LNCAP (cell line): ENCODE measurements around the gene DYRK2.

Experiments
- TF ChIP-seq, protein P1 (sequence below): fragments of 450-650 bp; IDR thresholded peaks from 2 replicates; pipeline ENCODE4 v1.5.1; 2017; ENCODE audit warnings: mild to moderate bottlenecking

The DYRK2 gene

DNA sequence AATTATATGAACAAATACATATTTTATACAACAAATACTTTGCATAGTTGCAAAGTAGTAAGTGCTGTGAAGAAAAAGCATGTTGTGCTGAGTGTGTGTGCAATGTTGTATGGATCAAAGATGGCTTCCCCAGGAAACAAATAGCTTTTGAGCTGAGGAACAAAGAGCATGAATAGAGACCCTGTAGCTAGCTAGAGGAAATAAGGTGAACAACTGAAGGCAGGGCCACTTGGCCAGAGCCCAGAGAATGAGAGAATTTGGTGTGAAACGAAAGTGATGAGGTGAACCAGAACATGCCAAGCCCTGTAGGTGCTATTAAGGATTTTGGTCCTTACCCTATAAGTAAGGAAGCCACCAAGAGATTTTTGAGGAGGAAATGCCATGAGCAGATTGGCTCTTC, 17.1 kb downstream of the DYRK2 start:
- TF ChIP-seq, protein P1, sequence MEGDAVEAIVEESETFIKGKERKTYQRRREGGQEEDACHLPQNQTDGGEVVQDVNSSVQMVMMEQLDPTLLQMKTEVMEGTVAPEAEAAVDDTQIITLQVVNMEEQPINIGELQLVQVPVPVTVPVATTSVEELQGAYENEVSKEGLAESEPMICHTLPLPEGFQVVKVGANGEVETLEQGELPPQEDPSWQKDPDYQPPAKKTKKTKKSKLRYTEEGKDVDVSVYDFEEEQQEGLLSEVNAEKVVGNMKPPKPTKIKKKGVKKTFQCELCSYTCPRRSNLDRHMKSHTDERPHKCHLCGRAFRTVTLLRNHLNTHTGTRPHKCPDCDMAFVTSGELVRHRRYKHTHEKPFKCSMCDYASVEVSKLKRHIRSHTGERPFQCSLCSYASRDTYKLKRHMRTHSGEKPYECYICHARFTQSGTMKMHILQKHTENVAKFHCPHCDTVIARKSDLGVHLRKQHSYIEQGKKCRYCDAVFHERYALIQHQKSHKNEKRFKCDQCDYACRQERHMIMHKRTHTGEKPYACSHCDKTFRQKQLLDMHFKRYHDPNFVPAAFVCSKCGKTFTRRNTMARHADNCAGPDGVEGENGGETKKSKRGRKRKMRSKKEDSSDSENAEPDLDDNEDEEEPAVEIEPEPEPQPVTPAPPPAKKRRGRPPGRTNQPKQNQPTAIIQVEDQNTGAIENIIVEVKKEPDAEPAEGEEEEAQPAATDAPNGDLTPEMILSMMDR, result no peak

DNA sequence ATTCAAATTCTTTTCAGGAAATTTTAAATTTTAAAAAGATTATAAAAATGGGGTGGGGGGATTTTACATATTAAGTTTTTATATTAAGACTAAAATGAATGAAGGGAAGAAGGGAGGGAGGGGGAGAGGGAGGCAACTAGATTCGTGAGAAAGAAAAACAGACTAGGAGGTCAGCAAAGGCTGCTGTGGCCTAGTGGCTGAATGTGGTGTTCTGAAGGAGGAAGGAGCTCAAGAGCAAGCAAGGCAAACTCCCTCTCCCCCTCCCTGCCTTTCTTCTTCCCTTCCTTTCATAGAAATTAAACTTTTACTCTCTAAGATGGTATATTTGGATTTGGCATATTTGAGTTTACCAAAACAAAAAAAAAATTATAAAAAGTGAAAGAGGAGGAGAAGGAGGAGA, 18.1 kb downstream of the DYRK2 start:
- TF ChIP-seq, protein P1, result no peak

DNA sequence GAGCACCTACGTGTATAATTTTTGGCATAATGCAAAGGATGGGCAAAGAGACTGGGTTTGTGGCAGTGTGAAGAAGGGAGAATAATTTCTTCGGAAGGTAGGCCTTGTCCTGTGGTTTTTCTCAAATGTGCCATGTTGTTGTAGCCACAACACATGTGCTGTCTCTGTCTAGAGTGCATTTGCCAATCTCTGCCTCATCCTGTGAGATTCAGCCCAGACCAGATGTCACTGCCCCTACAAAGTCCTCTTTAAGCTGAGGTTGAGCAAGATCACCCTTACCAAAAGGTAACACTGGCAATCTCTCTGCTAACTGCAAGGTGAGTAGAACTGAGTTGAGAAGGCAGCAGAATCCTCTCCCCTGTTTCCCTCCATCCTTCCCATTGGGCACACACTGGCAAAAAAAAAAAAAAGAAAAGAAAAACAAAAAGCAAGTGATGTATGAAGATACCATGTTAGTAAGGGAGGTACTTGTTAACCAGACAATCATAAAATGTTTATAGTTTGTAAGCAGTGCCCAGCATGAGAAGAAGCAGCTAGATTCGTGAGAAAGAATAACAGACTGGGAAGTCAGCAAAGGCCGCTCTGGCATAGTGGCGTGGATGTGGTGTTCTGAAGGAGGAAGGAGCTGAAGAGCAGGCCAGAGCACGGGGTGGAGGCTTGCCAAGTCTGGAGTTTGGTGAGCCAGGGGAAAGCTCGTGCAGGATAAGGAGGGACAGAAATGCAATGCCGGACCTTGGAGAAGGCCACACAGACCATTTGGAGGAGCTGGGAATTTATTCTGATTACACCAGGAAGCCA, 18.9 kb downstream of the DYRK2 start:
- TF ChIP-seq, protein P1, result no peak

DNA sequence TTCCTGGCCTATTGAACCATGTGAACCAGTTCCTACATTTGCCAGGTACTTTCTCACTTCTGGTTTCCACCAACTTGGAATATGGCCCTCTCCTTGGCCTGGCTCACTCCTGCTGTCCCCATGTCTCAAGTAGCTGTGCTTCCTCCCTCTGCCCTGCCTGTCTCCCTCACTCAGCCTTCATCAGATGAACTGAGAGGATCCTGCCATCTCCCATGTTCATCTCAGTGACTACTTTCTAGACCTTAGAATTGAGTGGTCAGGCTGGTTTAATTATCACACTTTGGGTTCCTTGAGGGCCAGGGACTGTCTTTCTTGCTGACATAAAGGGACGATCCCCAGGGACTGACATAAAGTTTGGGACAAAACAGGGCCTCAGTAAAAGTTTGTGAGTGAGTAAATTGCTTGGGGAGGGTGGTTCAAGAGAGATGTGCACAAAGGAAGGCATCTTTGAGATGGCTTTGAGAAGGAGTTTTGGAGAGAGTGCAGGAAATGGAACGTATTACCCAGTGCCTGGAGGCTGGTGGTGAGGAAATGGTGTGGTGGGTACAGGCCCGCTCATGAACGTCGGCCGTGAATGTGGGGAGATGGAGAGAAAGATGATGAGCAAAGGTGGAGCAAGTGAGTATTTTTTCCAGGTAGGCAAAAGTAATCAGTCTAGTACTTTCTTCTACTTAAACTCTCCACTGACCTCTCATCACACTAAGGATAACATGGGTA, 20.8 kb downstream of the DYRK2 start:
- TF ChIP-seq, protein P1, result no peak

DNA sequence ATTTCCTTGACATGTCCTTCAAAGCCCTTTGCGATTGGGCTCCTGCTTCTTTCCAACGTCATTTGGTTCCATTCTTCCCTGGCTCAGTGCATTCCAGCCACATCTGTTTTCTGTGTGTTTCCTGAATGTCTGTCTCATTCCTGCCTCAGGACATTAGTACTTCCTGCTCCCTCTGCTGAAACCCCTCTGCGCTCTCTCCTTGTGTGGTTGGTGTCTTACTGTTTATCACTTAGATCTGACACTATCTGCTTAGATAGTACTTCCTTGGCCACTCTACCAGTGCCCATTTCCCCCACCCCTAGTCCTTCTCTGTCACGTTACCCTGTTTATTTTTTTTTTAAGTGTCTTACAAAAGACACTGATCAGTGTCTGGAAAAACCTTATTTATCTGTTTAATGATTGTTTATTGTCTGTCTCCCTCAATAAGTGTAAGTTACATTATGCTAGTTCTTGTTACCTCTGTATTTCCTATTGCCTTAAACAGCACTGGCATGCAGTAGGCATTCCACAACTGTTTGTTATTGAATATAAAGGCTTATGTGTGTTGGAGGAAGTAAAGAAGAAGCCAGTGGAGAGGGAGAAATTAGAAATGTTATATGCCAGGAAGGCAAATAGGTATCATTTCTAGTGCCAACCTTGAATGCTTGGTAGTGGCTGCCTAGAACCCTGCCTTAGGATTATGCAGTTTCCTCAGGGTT, 21.5 kb downstream of the DYRK2 start:
- TF ChIP-seq, protein P1, result no peak

DNA sequence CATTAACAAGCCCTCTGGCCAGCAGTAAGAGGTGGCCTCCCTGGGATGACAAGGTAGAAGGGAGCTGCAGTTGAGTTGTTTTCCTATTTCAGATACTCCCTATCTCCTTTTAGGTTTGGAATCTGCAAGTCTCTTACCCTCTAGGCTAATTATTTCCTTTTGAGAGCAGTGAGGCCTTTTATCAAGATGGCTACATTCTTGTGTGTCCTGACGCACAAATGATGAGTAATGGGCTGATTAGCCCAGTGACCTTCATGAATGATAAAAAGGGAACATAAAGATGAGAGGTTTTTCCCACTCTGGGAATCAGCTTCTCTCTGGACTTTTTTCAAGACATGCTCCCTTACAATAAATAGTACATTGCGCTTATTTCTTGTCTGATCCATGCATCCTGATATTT, 22.9 kb downstream of the DYRK2 start:
- TF ChIP-seq, protein P1, result no peak

DNA sequence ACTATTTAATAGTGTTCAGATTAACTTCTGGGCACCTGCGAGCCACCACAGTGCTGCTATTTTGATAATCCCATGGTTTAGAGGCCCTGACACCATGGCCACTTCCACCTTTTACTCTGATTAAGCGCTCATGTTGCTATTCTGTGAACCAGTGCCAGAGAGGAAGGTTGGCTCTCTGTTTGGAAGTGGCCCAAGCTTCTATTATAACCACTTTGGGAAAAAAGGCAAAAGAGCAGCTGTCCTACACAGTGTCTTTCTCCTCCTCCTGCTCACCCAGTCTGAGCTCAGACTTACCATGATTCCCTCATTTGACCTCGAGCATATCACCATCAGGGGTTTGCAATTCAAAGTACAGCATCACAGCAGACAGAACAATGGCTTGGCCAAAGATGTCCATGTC, 23.3 kb downstream of the DYRK2 start:
- TF ChIP-seq, protein P1, result no peak
